GM23338 (cell line): ENCODE data around the gene PPFIA4. TPM values are rescaled to one million over a fixed set of nuclear protein-coding genes. Genes with fewer than 3 reads are reported as not detected.

ENCODE experiments used
- ATAC-seq: fragments of 200-7000 bp; cut with Tn5 transposase; 3 replicates; pipeline ENCODE4 v1.9.1; 2020
- DNase-seq: peaks from one replicate; pipeline ENCODE4 v3.0.0-alpha.2; 2015; ENCODE audit warnings: low spot score
- H2AFZ ChIP-seq: fragments of 200-600 bp; sonication (generic); 2 replicates; pipeline ENCODE4 v1.8.0; 2016; ENCODE audit warnings: antibody characterized with exemption, mild to moderate bottlenecking, moderate library complexity
- H3F3A ChIP-seq: fragments of 200-600 bp; sonication (generic); replicated peaks from 2 replicates; pipeline ENCODE4 v1.8.0; 2017; ENCODE audit warnings: antibody characterized with exemption, mixed run types, low read depth
- H3K27ac ChIP-seq: fragments of 200-600 bp; sonication (generic); 2 replicates; pipeline ENCODE4 v1.6.1; 2016; ENCODE audit warnings: low read depth
- H3K27me3 ChIP-seq: fragments of 200-600 bp; sonication (generic); 2 replicates; pipeline ENCODE4 v1.8.0; 2016; ENCODE audit warnings: mild to moderate bottlenecking, mixed run types, moderate library complexity; ENCODE audit not compliant: insufficient read depth
- H3K36me3 ChIP-seq: fragments of 200-600 bp; sonication (generic); 2 replicates; pipeline ENCODE4 v1.8.0; 2016; ENCODE audit warnings: mild to moderate bottlenecking; ENCODE audit not compliant: insufficient read depth
- H3K4me1 ChIP-seq: fragments of 200-600 bp; sonication (generic); 2 replicates; pipeline ENCODE4 v1.8.0; 2016; ENCODE audit warnings: mild to moderate bottlenecking, moderate library complexity; ENCODE audit not compliant: insufficient read depth
- H3K4me2 ChIP-seq: fragments of 200-600 bp; sonication (generic); 2 replicates; pipeline ENCODE4 v1.7.1; 2017; ENCODE audit warnings: mixed run types
- H3K4me3 ChIP-seq: fragments of 200-600 bp; sonication (generic); 2 replicates; pipeline ENCODE4 v1.6.1; 2016; ENCODE audit warnings: mixed run types
- H3K79me2 ChIP-seq: fragments of 200-600 bp; sonication (generic); replicated peaks from 2 replicates; pipeline ENCODE4 v1.8.0; 2017; ENCODE audit warnings: mild to moderate bottlenecking; ENCODE audit not compliant: insufficient read depth
- H3K9me2 ChIP-seq: fragments of 200-600 bp; sonication (generic); 2 replicates; pipeline ENCODE4 v1.8.0; 2017; ENCODE audit not compliant: insufficient read depth
- H4K20me1 ChIP-seq: fragments of 200-600 bp; sonication (generic); replicated peaks from 2 replicates; pipeline ENCODE4 v1.8.0; 2017; ENCODE audit warnings: mild to moderate bottlenecking; ENCODE audit not compliant: insufficient read depth
- H3K27ac Mint-ChIP-seq: 2 replicates; pipeline ENCODE4 v1.8.0; 2020; ENCODE audit warnings: inconsistent platforms, mild to moderate bottlenecking, moderate library complexity, mixed read lengths
- H3K27me3 Mint-ChIP-seq: 3 replicates; pipeline ENCODE4 v1.8.0; 2022; ENCODE audit warnings: low read depth, mild to moderate bottlenecking, moderate library complexity, mixed read lengths, inconsistent platforms; ENCODE audit not compliant: insufficient read depth, poor library complexity
- H3K36me3 Mint-ChIP-seq: 3 replicates; pipeline ENCODE4 v1.8.0; 2021; ENCODE audit warnings: low read depth, mild to moderate bottlenecking, inconsistent platforms, moderate library complexity, mixed read lengths
- H3K4me1 Mint-ChIP-seq: 3 replicates; pipeline ENCODE4 v1.8.0; 2020; ENCODE audit warnings: mild to moderate bottlenecking, inconsistent platforms, mixed read lengths
- H3K4me3 Mint-ChIP-seq: 3 replicates; pipeline ENCODE4 v1.8.0; 2021; ENCODE audit warnings: moderate library complexity, mild to moderate bottlenecking, inconsistent platforms, mixed read lengths
- H3K9me3 Mint-ChIP-seq: 3 replicates; pipeline ENCODE4 v1.8.0; 2020; ENCODE audit warnings: moderate library complexity, mild to moderate bottlenecking, inconsistent platforms, mixed read lengths
- CREB1 ChIP-seq: fragments of 250-450 bp; sonication (Bioruptor Pico); IDR thresholded peaks from 2 replicates; pipeline ENCODE4 v1.5.0; 2020; ENCODE audit warnings: low read depth, mild to moderate bottlenecking, moderate library complexity
- CTCF ChIP-seq, 2 experiments: fragments of 200-600 bp in 1 of 2; sonication (generic) in 1 of 2; conservative IDR thresholded peaks; 2 replicates each; pipeline versions ENCODE4 v1.5.1 to v1.6.1; 2016 to 2017; ENCODE audit warnings: antibody characterized with exemption in 2 of 2, low read depth in 2 of 2, mild to moderate bottlenecking in 2 of 2, moderate library complexity in 1 of 2
- ETS1 ChIP-seq: IDR thresholded peaks from 2 replicates; pipeline ENCODE4 v1.6.1; 2016; ENCODE audit warnings: antibody characterized with exemption
- EZH2phosphoT487 ChIP-seq: fragments of 200-600 bp; sonication (generic); IDR thresholded peaks from one replicate; pipeline ENCODE4 v1.8.1; 2018; ENCODE audit warnings: antibody characterized with exemption; ENCODE audit not compliant: unreplicated experiment
- JUNB ChIP-seq: IDR thresholded peaks from one replicate; pipeline ENCODE4 v1.6.1; 2016; ENCODE audit warnings: antibody characterized with exemption; ENCODE audit not compliant: unreplicated experiment
- POLR2AphosphoS5 ChIP-seq: IDR thresholded peaks from 2 replicates; pipeline ENCODE4 v1.6.1; 2016; ENCODE audit warnings: antibody characterized with exemption, low read depth
- STAT1 ChIP-seq: IDR thresholded peaks from one replicate; pipeline ENCODE4 v1.6.1; 2016; ENCODE audit warnings: antibody characterized with exemption; ENCODE audit not compliant: unreplicated experiment
- ZNF114 ChIP-seq: fragments of 250-450 bp; sonication (Bioruptor Pico); IDR thresholded peaks from 2 replicates; pipeline ENCODE4 v1.5.0; 2020; ENCODE audit warnings: mild to moderate bottlenecking, moderate library complexity
- ZNF331 ChIP-seq: fragments of 250-450 bp; sonication (Bioruptor Pico); IDR thresholded peaks from 2 replicates; pipeline ENCODE4 v1.5.0; 2020; ENCODE audit warnings: low read depth, mild to moderate bottlenecking, moderate library complexity
- ZNF462 ChIP-seq: fragments of 250-450 bp; sonication (Bioruptor Pico); IDR thresholded peaks from 2 replicates; pipeline ENCODE4 v1.5.0; 2020; ENCODE audit warnings: mild to moderate bottlenecking, moderate library complexity
- polyA plus RNA-seq: library from polyadenylated mRNA; unstranded; fragments of >200 nt; fragmentation: Nextera tagmentation; extraction: Ambion mirVana; gene quantifications from 2 replicates; pipeline ENCODE4 v1.2.1, GENCODE V29; 2016
- total RNA-seq: library from RNA; depleted of rRNA; stranded (reverse); fragments of >200 nt; shearing (Covaris generic); gene quantifications from 2 replicates; pipeline ENCODE4 v1.2.3, GENCODE V29; 2014

The PPFIA4 gene
- total and polyA plus RNA-seq, 2 experiments from 2014 or later = 1.3 to 7.6 TPM

- no peak for TF ChIP-seq ZNF462 (CRISPR knock-in tag)
- no peak for TF ChIP-seq ZNF331
- TF ChIP-seq STAT1 = no peak
- no peak for TF ChIP-seq CTCF (conservative IDR thresholded peaks at IDR 0.05; ENCODE audit: low read depth in 2 of 2)
- no peak for TF ChIP-seq POLR2AphosphoS5
Observed at GRCh38 chr1:203091761-203092330, 65.6 kb downstream of the PPFIA4 start (continued).

GRCh38 chr1:203093754-203094410 lies 67.6 kb downstream of the PPFIA4 start:
- Histone ChIP-seq H2AFZ (no peak overlapping the region), H3K27me3 (no peaks in the 10 kb centered on the region), H3K4me3 (no peak overlapping the region), H4K20me1 (no peaks in the 10 kb centered on the region), H3F3A (no peaks in the 10 kb centered on the region), H3K79me2 (no peaks in the 10 kb centered on the region), H3K36me3 (peaks cover 3% of the 10 kb centered on the region; the same call in 1 of the 2 replicates), H3K9me2 (no peaks in the 10 kb centered on the region), H3K4me2 (no peak overlapping the region), H3K27ac (no peak overlapping the region), H3K4me1 (no peaks in the 10 kb centered on the region)
- Mint-ChIP-seq H3K36me3 (peaks cover 10% of the 10 kb centered on the region), H3K4me3 (no peak overlapping the region), H3K27ac (no peak overlapping the region), H3K4me1 (peaks cover 8% of the 10 kb centered on the region; the same call in 2 of the 3 replicates), H3K27me3 (peaks cover 5% of the 10 kb centered on the region), H3K9me3 (peaks cover 18% of the 10 kb centered on the region)
- DNase-seq = no peak
- no peak for ATAC-seq
- TF ChIP-seq STAT1 (no peak), EZH2phosphoT487 (no peak), ZNF114 (CRISPR knock-in tag) (no peak), CREB1 (CRISPR knock-in tag) (no peak), JUNB (no peak), CTCF (conservative IDR thresholded peaks at IDR 0.05; ENCODE audit: low read depth in 2 of 2) (no peak), ETS1 (no peak)
